ENCODE data around the gene ERBB4. TPM values are rescaled to one million over a fixed set of nuclear protein-coding genes. Genes with fewer than 3 reads are reported as not detected.

Gene ERBB4
- total and polyA plus RNA-seq, 7 experiments from 2014 or later, result not detected

DNA sequence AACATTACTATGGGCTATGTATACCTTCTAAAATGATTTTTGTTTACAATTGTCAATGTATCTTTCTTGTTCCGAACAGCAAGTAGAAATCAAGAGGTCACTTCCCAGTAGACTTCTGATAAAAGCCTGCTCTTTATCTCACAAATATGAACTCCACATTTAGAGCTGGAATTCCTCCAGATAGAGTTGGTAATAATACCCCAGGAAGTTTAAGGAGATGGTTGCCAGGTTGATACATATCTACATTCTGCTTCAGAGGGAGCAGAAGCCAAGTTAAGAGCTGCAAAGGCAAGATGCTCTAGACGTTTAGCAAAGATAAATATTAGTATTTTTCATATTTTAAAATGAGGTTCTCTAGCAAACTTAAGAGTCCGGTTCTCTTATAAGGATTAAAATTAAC, 267.0 kb downstream of the ERBB4 start:
- Histone ChIP-seq H3K27me3 (ENCODE audit: control insufficient read depth in 2 of 2, insufficient read depth in 2 of 2, low read length in 2 of 2) (no peaks in the 10 kb centered on the region), H3K9me3 (ENCODE audit: control insufficient read depth in 2 of 3, low read length in 3 of 3) (no peaks in the 10 kb centered on the region), H3K4me1 (ENCODE audit: control insufficient read depth in 2 of 2, insufficient read depth in 2 of 2, low read length in 2 of 2) (no peaks in the 10 kb centered on the region), H3K27ac (ENCODE audit: low read depth, low read length) (no peak overlapping the region), H3K36me3 (ENCODE audit: control insufficient read depth in 2 of 3, insufficient read depth in 3 of 3, low read length in 3 of 3) (no peaks in the 10 kb centered on the region), H3K4me3 (ENCODE audit: low read length) (no peak overlapping the region)
- ChIA-PET CTCF (no interaction called here), POLR2A (no interaction called here)
- Mint-ChIP-seq H3K9me3 (peaks cover 0 to 4% (median 0%) of the 10 kb centered on the region in 11 donors), H3K4me1 (no peaks in the 10 kb centered on the region), H3K36me3 (no peaks in the 10 kb centered on the region), H3K4me3 (no peak overlapping the region), H3K27me3 (no peaks in the 10 kb centered on the region), H3K27ac (no peak overlapping the region)
- intact Hi-C loops (cut with micrococcal nuclease), result no loop called here
- DNase-seq (no peak), ATAC-seq (no peak)

DNA sequence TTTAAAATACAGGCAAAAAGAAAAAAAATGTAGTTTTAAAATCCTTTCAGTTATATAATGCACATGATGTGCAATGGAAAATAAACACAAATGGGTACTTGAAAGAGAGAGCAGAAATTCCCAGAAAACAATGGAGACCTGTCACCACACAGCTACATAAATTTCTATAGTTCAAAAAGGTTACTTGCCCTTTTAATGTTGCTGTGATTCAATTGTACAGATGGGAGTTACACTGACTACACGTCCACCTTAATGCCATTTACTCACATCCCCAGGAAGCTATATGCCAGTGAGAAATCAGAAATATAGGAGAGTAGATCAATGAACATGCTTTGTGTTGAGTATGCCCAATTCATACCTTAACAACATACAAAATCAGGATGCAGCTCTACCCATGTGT, 269.6 kb downstream of the ERBB4 start:
- H3K9me3 Mint-ChIP-seq, result peaks cover 0 to 4% (median 0%) of the 10 kb centered on the region in 11 donors
- no peaks in the 10 kb centered on the region for H3K4me1 Mint-ChIP-seq
- H3K27ac Mint-ChIP-seq, result no peak overlapping the region
- no peak for ATAC-seq
- Histone ChIP-seq H3K4me3 (ENCODE audit: low read length) (no peak overlapping the region), H3K36me3 (ENCODE audit: control insufficient read depth in 2 of 3, insufficient read depth in 3 of 3, low read length in 3 of 3) (no peaks in the 10 kb centered on the region), H3K9me3 (ENCODE audit: control insufficient read depth in 2 of 3, low read length in 3 of 3) (no peaks in the 10 kb centered on the region), H3K4me1 (ENCODE audit: control insufficient read depth in 2 of 2, insufficient read depth in 2 of 2, low read length in 2 of 2) (no peaks in the 10 kb centered on the region), H3K27ac (ENCODE audit: low read depth, low read length) (no peak overlapping the region), H3K27me3 (ENCODE audit: control insufficient read depth in 2 of 2, insufficient read depth in 2 of 2, low read length in 2 of 2) (no peaks in the 10 kb centered on the region)
- CTCF ChIA-PET, result no interaction called here
- intact Hi-C loops (cut with micrococcal nuclease), result no loop called here
- no peaks in the 10 kb centered on the region for H3K36me3 Mint-ChIP-seq
- H3K27me3 Mint-ChIP-seq, result no peaks in the 10 kb centered on the region
- no peak for DNase-seq
- H3K4me3 Mint-ChIP-seq, result no peak overlapping the region
- POLR2A ChIA-PET, result no interaction called here

DNA sequence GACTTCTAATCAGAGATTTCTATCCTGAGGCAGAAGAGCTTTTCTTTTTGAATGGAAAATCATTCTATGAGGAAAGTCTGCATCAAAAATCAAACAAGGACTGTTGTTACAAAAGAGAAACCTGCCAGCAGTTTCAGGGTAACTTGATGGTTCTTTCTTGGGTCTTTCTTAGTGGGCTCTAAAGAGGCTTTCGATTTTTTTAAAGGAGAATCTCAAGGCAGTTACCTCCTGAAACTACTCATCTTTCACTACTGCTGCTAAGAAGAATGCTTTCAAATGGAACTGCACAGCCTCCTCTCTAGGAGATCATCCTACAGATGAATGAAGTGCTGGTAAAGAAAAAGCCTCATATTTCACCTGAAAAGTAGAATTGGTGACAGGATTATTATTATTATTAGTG, 272.3 kb downstream of the ERBB4 start:
- DNase-seq (no peak), ATAC-seq (no peak)
- intact Hi-C loops (cut with micrococcal nuclease), result no loop called here
- Mint-ChIP-seq H3K36me3 (no peaks in the 10 kb centered on the region), H3K4me3 (no peak overlapping the region), H3K9me3 (peaks cover 0 to 4% (median 0%) of the 10 kb centered on the region in 11 donors), H3K27ac (no peak overlapping the region), H3K27me3 (no peaks in the 10 kb centered on the region), H3K4me1 (no peaks in the 10 kb centered on the region)
- Histone ChIP-seq H3K9me3 (ENCODE audit: control insufficient read depth in 2 of 3, low read length in 3 of 3) (no peaks in the 10 kb centered on the region), H3K36me3 (ENCODE audit: control insufficient read depth in 2 of 3, insufficient read depth in 3 of 3, low read length in 3 of 3) (no peaks in the 10 kb centered on the region), H3K27ac (ENCODE audit: low read depth, low read length) (no peak overlapping the region), H3K27me3 (ENCODE audit: control insufficient read depth in 2 of 2, insufficient read depth in 2 of 2, low read length in 2 of 2) (no peaks in the 10 kb centered on the region), H3K4me1 (ENCODE audit: control insufficient read depth in 2 of 2, insufficient read depth in 2 of 2, low read length in 2 of 2) (no peaks in the 10 kb centered on the region), H3K4me3 (ENCODE audit: low read length) (no peak overlapping the region)
- POLR2A ChIA-PET, result no interaction called here
- CTCF ChIA-PET, result no interaction called here

GRCh38 chr2:212265777-212266176, 272.8 kb downstream of the ERBB4 start:
- CTCF ChIA-PET, result no interaction called here
- no peaks in the 10 kb centered on the region for H3K4me1 Mint-ChIP-seq
- no peak for ATAC-seq
- intact Hi-C loops (cut with micrococcal nuclease), result no loop called here
- H3K36me3 ChIP-seq (ENCODE audit: control insufficient read depth in 2 of 3, insufficient read depth in 3 of 3, low read length in 3 of 3), result no peaks in the 10 kb centered on the region
- H3K4me1 ChIP-seq (ENCODE audit: control insufficient read depth in 2 of 2, insufficient read depth in 2 of 2, low read length in 2 of 2), result no peaks in the 10 kb centered on the region
- H3K27ac Mint-ChIP-seq, result no peak overlapping the region
- no peaks in the 10 kb centered on the region for H3K27me3 Mint-ChIP-seq
- no peaks in the 10 kb centered on the region for H3K9me3 ChIP-seq (ENCODE audit: control insufficient read depth in 2 of 3, low read length in 3 of 3)
- peaks cover 0 to 4% (median 0%) of the 10 kb centered on the region in 11 donors for H3K9me3 Mint-ChIP-seq
- POLR2A ChIA-PET, result no interaction called here
- no peak overlapping the region for H3K27ac ChIP-seq (ENCODE audit: low read depth, low read length)
- H3K4me3 ChIP-seq (ENCODE audit: low read length), result no peak overlapping the region
- H3K4me3 Mint-ChIP-seq, result no peak overlapping the region
- no peaks in the 10 kb centered on the region for H3K27me3 ChIP-seq (ENCODE audit: control insufficient read depth in 2 of 2, insufficient read depth in 2 of 2, low read length in 2 of 2)
- no peaks in the 10 kb centered on the region for H3K36me3 Mint-ChIP-seq
- DNase-seq, result no peak

- DNase-seq (no peak), ATAC-seq (no peak)
- H3K27me3 ChIP-seq (ENCODE audit: control insufficient read depth in 2 of 2, insufficient read depth in 2 of 2, low read length in 2 of 2), result no peaks in the 10 kb centered on the region
- no peaks in the 10 kb centered on the region for H3K9me3 ChIP-seq (ENCODE audit: control insufficient read depth in 2 of 3, low read length in 3 of 3)
- H3K27ac ChIP-seq (ENCODE audit: low read depth, low read length), result no peak overlapping the region
- ChIA-PET CTCF (no interaction called here), POLR2A (no interaction called here)
- no peak overlapping the region for H3K4me3 Mint-ChIP-seq
- H3K4me1 Mint-ChIP-seq, result no peaks in the 10 kb centered on the region
- H3K9me3 Mint-ChIP-seq, result peaks cover 0 to 3% (median 0%) of the 10 kb centered on the region in 11 donors
- intact Hi-C loops (cut with micrococcal nuclease), result no loop called here
- no peaks in the 10 kb centered on the region for H3K4me1 ChIP-seq (ENCODE audit: control insufficient read depth in 2 of 2, insufficient read depth in 2 of 2, low read length in 2 of 2)
- no peak overlapping the region for H3K27ac Mint-ChIP-seq
- no peaks in the 10 kb centered on the region for H3K27me3 Mint-ChIP-seq
- no peaks in the 10 kb centered on the region for H3K36me3 Mint-ChIP-seq
- no peak overlapping the region for H3K4me3 ChIP-seq (ENCODE audit: low read length)
- H3K36me3 ChIP-seq (ENCODE audit: control insufficient read depth in 2 of 3, insufficient read depth in 3 of 3, low read length in 3 of 3), result no peaks in the 10 kb centered on the region
Measured at GRCh38 chr2:212264187-212264586, 274.4 kb downstream of the ERBB4 start.

GRCh38 chr2:212259226-212259625, 279.4 kb downstream of the ERBB4 start:
- ATAC-seq (no peak), DNase-seq (no peak)
- Histone ChIP-seq H3K4me1 (ENCODE audit: control insufficient read depth in 2 of 2, insufficient read depth in 2 of 2, low read length in 2 of 2) (no peaks in the 10 kb centered on the region), H3K4me3 (ENCODE audit: low read length) (no peak overlapping the region), H3K27ac (ENCODE audit: low read depth, low read length) (no peak overlapping the region), H3K9me3 (ENCODE audit: control insufficient read depth in 2 of 3, low read length in 3 of 3) (no peaks in the 10 kb centered on the region), H3K27me3 (ENCODE audit: control insufficient read depth in 2 of 2, insufficient read depth in 2 of 2, low read length in 2 of 2) (no peaks in the 10 kb centered on the region), H3K36me3 (ENCODE audit: control insufficient read depth in 2 of 3, insufficient read depth in 3 of 3, low read length in 3 of 3) (no peaks in the 10 kb centered on the region)
- ChIA-PET CTCF (no interaction called here), POLR2A (no interaction called here)
- H3K27ac Mint-ChIP-seq, result no peak overlapping the region
- H3K4me3 Mint-ChIP-seq, result no peak overlapping the region
- H3K27me3 Mint-ChIP-seq, result no peaks in the 10 kb centered on the region
- intact Hi-C loops (cut with micrococcal nuclease), result no loop called here
- no peaks in the 10 kb centered on the region for H3K4me1 Mint-ChIP-seq
- no peaks in the 10 kb centered on the region for H3K36me3 Mint-ChIP-seq
- H3K9me3 Mint-ChIP-seq, result peaks cover 0 to 4% (median 0%) of the 10 kb centered on the region in 11 donors

- Histone ChIP-seq H3K9me3 (ENCODE audit: control insufficient read depth in 2 of 3, low read length in 3 of 3) (no peaks in the 10 kb centered on the region), H3K36me3 (ENCODE audit: control insufficient read depth in 2 of 3, insufficient read depth in 3 of 3, low read length in 3 of 3) (no peaks in the 10 kb centered on the region), H3K4me3 (ENCODE audit: low read length) (no peak overlapping the region), H3K4me1 (ENCODE audit: control insufficient read depth in 2 of 2, insufficient read depth in 2 of 2, low read length in 2 of 2) (no peaks in the 10 kb centered on the region), H3K27me3 (ENCODE audit: control insufficient read depth in 2 of 2, insufficient read depth in 2 of 2, low read length in 2 of 2) (no peaks in the 10 kb centered on the region), H3K27ac (ENCODE audit: low read depth, low read length) (no peak overlapping the region)
- Mint-ChIP-seq H3K27ac (no peak overlapping the region), H3K36me3 (no peaks in the 10 kb centered on the region), H3K4me3 (no peak overlapping the region), H3K9me3 (peaks cover 0 to 5% (median 0%) of the 10 kb centered on the region in 11 donors), H3K4me1 (no peaks in the 10 kb centered on the region), H3K27me3 (no peaks in the 10 kb centered on the region)
- ATAC-seq (no peak), DNase-seq (no peak)
- POLR2A ChIA-PET, result no interaction called here
- CTCF ChIA-PET, result no interaction called here
- intact Hi-C loops (cut with micrococcal nuclease), result no loop called here
Measured at GRCh38 chr2:212254339-212254738, 284.3 kb downstream of the ERBB4 start.
